Body of pancreas (tissue), 4 donors: ENCODE results near the gene TMEM30B.

ENCODE experiments used
- CTCF ChIP-seq, 7 experiments: fragments of 450-650 bp in 4 of 7; fragments of 200-600 bp in 3 of 7; sonication (generic) in 3 of 7; IDR thresholded peaks; one replicate each; pipeline ENCODE4 v1.5.1; 2016 to 2019; ENCODE audit warnings: antibody characterized with exemption in 7 of 7
- POLR2A ChIP-seq, 3 donors: fragments of 450-650 bp; IDR thresholded peaks; one replicate each; pipeline ENCODE4 v1.6.1; 2016; ENCODE audit warnings: antibody characterized with exemption in 3 of 3, mild to moderate bottlenecking in 2 of 3

GRCh38 chr14:61256826-61257468, 24.2 kb downstream of the TMEM30B start:
- TF ChIP-seq POLR2A (IDR thresholded peaks at IDR 0.05) (no peak), CTCF (IDR thresholded peaks at IDR 0.05) (no peak)
